ENCODE measurements around the gene HLA-DPB1. TPM values are rescaled to one million over a fixed set of nuclear protein-coding genes. Genes with fewer than 3 reads are reported as not detected.

Gene HLA-DPB1
- total and polyA plus RNA-seq, 9 donors, result 7.9 to 15.8 (median 11.5) TPM

- no peak for DNase-seq
- WGBS (ENCODE audit: insufficient coverage), result 100% methylated on average over 1 of the region's 4 CpGs
- no peaks in the 10 kb centered on the region for H3K9me3 ChIP-seq (replicated peaks; ENCODE audit: control insufficient read depth, low read depth, low read length)
- H3K4me1 ChIP-seq (ENCODE audit: control insufficient read depth, insufficient read depth, low read length), result peaks cover 6% of the 10 kb centered on the region
- no peak overlapping the region for H3K27ac ChIP-seq (ENCODE audit: low read length)
- H3K27me3 ChIP-seq (ENCODE audit: control insufficient read depth, insufficient read depth, low read length), result peaks cover 30% of the 10 kb centered on the region
- H3K36me3 ChIP-seq (ENCODE audit: control insufficient read depth, insufficient read depth, low read length), result no peaks in the 10 kb centered on the region
- no peak overlapping the region for H3K4me3 ChIP-seq (ENCODE audit: low read length)
These were observed 3.8 kb downstream of the HLA-DPB1 start for GRCh38 chr6:33079580-33079979.

- no peaks in the 10 kb centered on the region for H3K9me3 ChIP-seq (replicated peaks; ENCODE audit: control insufficient read depth, low read depth, low read length)
- peak overlapping the region; percentile 56 for H3K27ac ChIP-seq (ENCODE audit: low read length)
- H3K4me1 ChIP-seq (ENCODE audit: control insufficient read depth, insufficient read depth, low read length), result peaks cover 6% of the 10 kb centered on the region
- H3K4me3 ChIP-seq (ENCODE audit: low read length), result peak overlapping the region; percentile 25
- peak; percentile 81 for DNase-seq
- no peaks in the 10 kb centered on the region for H3K36me3 ChIP-seq (ENCODE audit: control insufficient read depth, insufficient read depth, low read length)
- WGBS (ENCODE audit: insufficient coverage), result 8% methylated on average over 38 of the region's 49 CpGs
- peaks cover 30% of the 10 kb centered on the region for H3K27me3 ChIP-seq (ENCODE audit: control insufficient read depth, insufficient read depth, low read length)
These were observed 4.6 kb downstream of the HLA-DPB1 start for GRCh38 chr6:33080127-33081089.

- Histone ChIP-seq H3K36me3 (ENCODE audit: control insufficient read depth, insufficient read depth, low read length) (peaks cover 2% of the 10 kb centered on the region), H3K4me1 (ENCODE audit: control insufficient read depth, insufficient read depth, low read length) (peaks cover 6% of the 10 kb centered on the region), H3K9me3 (replicated peaks; ENCODE audit: control insufficient read depth, low read depth, low read length) (no peaks in the 10 kb centered on the region), H3K27ac (ENCODE audit: low read length) (no peak overlapping the region), H3K4me3 (ENCODE audit: low read length) (peak overlapping the region; percentile 25), H3K27me3 (ENCODE audit: control insufficient read depth, insufficient read depth, low read length) (peaks cover 29% of the 10 kb centered on the region)
- DNase-seq, result peak; percentile 9
- 50% methylated on average over 16 of the region's 16 CpGs for WGBS (ENCODE audit: insufficient coverage)
These were observed 5.5 kb downstream of the HLA-DPB1 start for GRCh38 chr6:33081098-33081824.

- H3K27me3 ChIP-seq (ENCODE audit: control insufficient read depth, insufficient read depth, low read length), result peaks cover 29% of the 10 kb centered on the region
- peaks cover 2% of the 10 kb centered on the region for H3K36me3 ChIP-seq (ENCODE audit: control insufficient read depth, insufficient read depth, low read length)
- H3K4me1 ChIP-seq (ENCODE audit: control insufficient read depth, insufficient read depth, low read length), result peaks cover 6% of the 10 kb centered on the region
- H3K27ac ChIP-seq (ENCODE audit: low read length), result no peak overlapping the region
- H3K9me3 ChIP-seq (replicated peaks; ENCODE audit: control insufficient read depth, low read depth, low read length), result no peaks in the 10 kb centered on the region
- DNase-seq, result peak; percentile 28
- no CpG with 5 or more reads among the region's 2 CpGs for WGBS (ENCODE audit: insufficient coverage)
- H3K4me3 ChIP-seq (ENCODE audit: low read length), result no peak overlapping the region
These were observed 6.9 kb downstream of the HLA-DPB1 start for GRCh38 chr6:33082702-33083101.

GRCh38 chr6:33085627-33086026 lies 9.8 kb downstream of the HLA-DPB1 start:
- 77% methylated on average over 4 of the region's 8 CpGs for WGBS (ENCODE audit: insufficient coverage)
- H3K9me3 ChIP-seq (replicated peaks; ENCODE audit: control insufficient read depth, low read depth, low read length), result no peaks in the 10 kb centered on the region
- H3K36me3 ChIP-seq (ENCODE audit: control insufficient read depth, insufficient read depth, low read length), result peaks cover 2% of the 10 kb centered on the region

GRCh38 chr6:33088258-33088930 lies 12.6 kb downstream of the HLA-DPB1 start:
- peaks cover 2% of the 10 kb centered on the region for H3K36me3 ChIP-seq (ENCODE audit: control insufficient read depth, insufficient read depth, low read length)
- H3K4me3 ChIP-seq (ENCODE audit: low read length), result no peak overlapping the region
- H3K9me3 ChIP-seq (replicated peaks; ENCODE audit: control insufficient read depth, low read depth, low read length), result no peaks in the 10 kb centered on the region
- 20% methylated on average over 1 of the region's 3 CpGs for WGBS (ENCODE audit: insufficient coverage)
- H3K27ac ChIP-seq (ENCODE audit: low read length), result no peak overlapping the region
- H3K27me3 ChIP-seq (ENCODE audit: control insufficient read depth, insufficient read depth, low read length), result peaks cover 4% of the 10 kb centered on the region
- no peak for DNase-seq
- no peaks in the 10 kb centered on the region for H3K4me1 ChIP-seq (ENCODE audit: control insufficient read depth, insufficient read depth, low read length)

More at GRCh38 chr6:33085627-33086026, 9.8 kb downstream of the HLA-DPB1 start:
- peaks cover 15% of the 10 kb centered on the region for H3K27me3 ChIP-seq (ENCODE audit: control insufficient read depth, insufficient read depth, low read length)
- H3K27ac ChIP-seq (ENCODE audit: low read length), result no peak overlapping the region
- H3K4me1 ChIP-seq (ENCODE audit: control insufficient read depth, insufficient read depth, low read length), result peaks cover 4% of the 10 kb centered on the region
- DNase-seq, result no peak
- H3K4me3 ChIP-seq (ENCODE audit: low read length), result no peak overlapping the region

- WGBS (ENCODE audit: insufficient coverage), result 6% methylated on average over 2 of the region's 6 CpGs
- no peak for DNase-seq
- Histone ChIP-seq H3K36me3 (ENCODE audit: control insufficient read depth, insufficient read depth, low read length) (peaks cover 2% of the 10 kb centered on the region), H3K4me3 (ENCODE audit: low read length) (no peak overlapping the region), H3K27ac (ENCODE audit: low read length) (no peak overlapping the region), H3K27me3 (ENCODE audit: control insufficient read depth, insufficient read depth, low read length) (peaks cover 3% of the 10 kb centered on the region), H3K4me1 (ENCODE audit: control insufficient read depth, insufficient read depth, low read length) (no peaks in the 10 kb centered on the region), H3K9me3 (replicated peaks; ENCODE audit: control insufficient read depth, low read depth, low read length) (no peaks in the 10 kb centered on the region)
These were observed 13.3 kb downstream of the HLA-DPB1 start for GRCh38 chr6:33088931-33089620.

- Histone ChIP-seq H3K9me3 (replicated peaks; ENCODE audit: control insufficient read depth, low read depth, low read length) (no peaks in the 10 kb centered on the region), H3K27ac (ENCODE audit: low read length) (no peak overlapping the region), H3K4me1 (ENCODE audit: control insufficient read depth, insufficient read depth, low read length) (no peaks in the 10 kb centered on the region), H3K4me3 (ENCODE audit: low read length) (no peak overlapping the region), H3K27me3 (ENCODE audit: control insufficient read depth, insufficient read depth, low read length) (peaks cover 4% of the 10 kb centered on the region), H3K36me3 (ENCODE audit: control insufficient read depth, insufficient read depth, low read length) (no peaks in the 10 kb centered on the region)
- no peak for DNase-seq
- WGBS (ENCODE audit: insufficient coverage), result 30% methylated on average over 9 of the region's 9 CpGs
These were observed 16.2 kb downstream of the HLA-DPB1 start for GRCh38 chr6:33091957-33092356.

GRCh38 chr6:33092385-33092784 lies 16.6 kb downstream of the HLA-DPB1 start:
- Histone ChIP-seq H3K27ac (ENCODE audit: low read length) (no peak overlapping the region), H3K4me1 (ENCODE audit: control insufficient read depth, insufficient read depth, low read length) (no peaks in the 10 kb centered on the region), H3K4me3 (ENCODE audit: low read length) (no peak overlapping the region), H3K9me3 (replicated peaks; ENCODE audit: control insufficient read depth, low read depth, low read length) (no peaks in the 10 kb centered on the region), H3K36me3 (ENCODE audit: control insufficient read depth, insufficient read depth, low read length) (no peaks in the 10 kb centered on the region), H3K27me3 (ENCODE audit: control insufficient read depth, insufficient read depth, low read length) (peaks cover 5% of the 10 kb centered on the region)
- WGBS (ENCODE audit: insufficient coverage), result 100% methylated on average over 2 of the region's 3 CpGs
- no peak for DNase-seq
